ENCODE data around the gene KCNK13. TPM values are rescaled to one million over a fixed set of nuclear protein-coding genes. Genes with fewer than 3 reads are reported as not detected.

The KCNK13 gene
- total and polyA plus RNA-seq, 2 experiments from 2014 or later: 0.21 to 1.0 TPM

- Histone ChIP-seq H3K4me3 (no peak overlapping the region), H2AFZ (peak overlapping the region; percentile 73), H3K27me3 (ENCODE audit: insufficient read depth) (no peaks in the 10 kb centered on the region), H3K4me2 (peak overlapping the region; percentile 40; the same call in 1 of the 2 replicates), H3K4me1 (ENCODE audit: insufficient read depth) (peaks cover 5% of the 10 kb centered on the region; the same call in 1 of the 2 replicates), H3F3A (replicated peaks; ENCODE audit: low read depth) (no peaks in the 10 kb centered on the region), H4K20me1 (replicated peaks; ENCODE audit: insufficient read depth) (no peaks in the 10 kb centered on the region), H3K79me2 (replicated peaks; ENCODE audit: insufficient read depth) (no peaks in the 10 kb centered on the region), H3K9me2 (ENCODE audit: insufficient read depth) (no peaks in the 10 kb centered on the region), H3K36me3 (ENCODE audit: insufficient read depth) (no peaks in the 10 kb centered on the region), H3K27ac (ENCODE audit: low read depth) (no peak overlapping the region)
- no peak overlapping the region for H3K27ac Mint-ChIP-seq
- no peak overlapping the region for H3K4me3 Mint-ChIP-seq
- TF ChIP-seq NANOG (IDR thresholded peaks at IDR 0.05; ENCODE audit: borderline replicate concordance) (no peak), ZNF462 (CRISPR knock-in tag; IDR thresholded peaks at IDR 0.05) (no peak), JUNB (IDR thresholded peaks at IDR 0.05; ENCODE audit: unreplicated experiment) (no peak)
- ATAC-seq (peak; percentile 36; the same call in 2 of the 3 replicates), DNase-seq (ENCODE audit: low spot score) (peak; percentile 11)
- H3K9me3 Mint-ChIP-seq: no peaks in the 10 kb centered on the region
- peaks cover 3% of the 10 kb centered on the region for H3K27me3 Mint-ChIP-seq (ENCODE audit: insufficient read depth, low read depth, poor library complexity)
- peaks cover 11% of the 10 kb centered on the region for H3K4me1 Mint-ChIP-seq
- no peaks in the 10 kb centered on the region for H3K36me3 Mint-ChIP-seq (ENCODE audit: low read depth)
These were observed 78.6 kb downstream of the KCNK13 start for GRCh38 chr14:90140298-90140955.

- Histone ChIP-seq H3K4me1 (ENCODE audit: insufficient read depth) (peaks cover 5% of the 10 kb centered on the region; the same call in 1 of the 2 replicates), H4K20me1 (replicated peaks; ENCODE audit: insufficient read depth) (no peaks in the 10 kb centered on the region), H3K27ac (ENCODE audit: low read depth) (no peak overlapping the region), H3K4me3 (no peak overlapping the region), H3K27me3 (ENCODE audit: insufficient read depth) (no peaks in the 10 kb centered on the region), H3K9me2 (ENCODE audit: insufficient read depth) (no peaks in the 10 kb centered on the region), H3K36me3 (ENCODE audit: insufficient read depth) (no peaks in the 10 kb centered on the region), H3K79me2 (replicated peaks; ENCODE audit: insufficient read depth) (no peaks in the 10 kb centered on the region), H3F3A (replicated peaks; ENCODE audit: low read depth) (no peaks in the 10 kb centered on the region), H2AFZ (peak overlapping the region; percentile 73), H3K4me2 (no peak overlapping the region)
- ATAC-seq: no peak
- Mint-ChIP-seq H3K27me3 (ENCODE audit: insufficient read depth, low read depth, poor library complexity) (peaks cover 3% of the 10 kb centered on the region), H3K4me3 (no peak overlapping the region), H3K27ac (no peak overlapping the region), H3K36me3 (ENCODE audit: low read depth) (no peaks in the 10 kb centered on the region), H3K4me1 (peaks cover 11% of the 10 kb centered on the region), H3K9me3 (no peaks in the 10 kb centered on the region)
- DNase-seq (ENCODE audit: low spot score): peak; percentile 7
- no peak for TF ChIP-seq ZNF331 (CRISPR knock-in tag; IDR thresholded peaks at IDR 0.05; ENCODE audit: low read depth)
- no peak for TF ChIP-seq EZH2phosphoT487 (IDR thresholded peaks at IDR 0.05; ENCODE audit: unreplicated experiment)
- no peak for TF ChIP-seq ZNF462 (CRISPR knock-in tag; IDR thresholded peaks at IDR 0.05)
- TF ChIP-seq POLR2AphosphoS5 (IDR thresholded peaks at IDR 0.05; ENCODE audit: low read depth): no peak
These were observed 79.1 kb downstream of the KCNK13 start for GRCh38 chr14:90140956-90141316.

All from GM23338 (cell line).